NCI-H524 (cell line): ENCODE results near the gene APBB1.

Experiments used
- DNase-seq, 2 experiments: peaks; one replicate each; lab custom pipeline; 2025; lab: John Stamatoyannopoulos, UW

The APBB1 gene

DNA sequence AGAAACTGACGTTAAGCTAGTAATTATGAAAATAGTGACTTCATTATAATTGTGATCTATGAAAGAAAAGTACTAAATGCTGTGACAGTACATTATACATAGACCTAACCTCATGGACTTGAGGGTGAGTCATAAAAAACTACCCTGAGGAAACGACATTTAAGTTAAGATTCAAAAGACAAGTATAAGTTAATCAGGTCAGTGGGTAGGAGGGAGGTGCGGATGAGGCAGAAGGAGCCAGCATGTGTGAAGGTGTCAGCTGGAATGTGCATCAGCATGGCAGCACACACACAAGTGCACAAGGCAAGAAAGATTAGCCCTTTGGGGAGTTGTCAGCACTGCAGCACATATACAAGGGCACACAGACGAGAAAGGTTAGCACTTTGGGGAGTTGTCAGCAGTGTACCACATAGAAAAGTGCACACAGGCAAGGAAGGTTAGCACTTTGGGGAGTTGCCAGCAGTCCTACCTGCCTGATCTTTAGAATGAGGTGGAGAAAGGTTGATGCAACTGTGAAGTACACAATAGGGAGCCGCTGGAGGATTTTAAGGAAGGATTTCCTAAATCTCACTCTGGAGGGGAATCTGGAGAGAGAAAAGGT, 67.0 kb downstream of the APBB1 start:
- DNase-seq: no peak

DNA sequence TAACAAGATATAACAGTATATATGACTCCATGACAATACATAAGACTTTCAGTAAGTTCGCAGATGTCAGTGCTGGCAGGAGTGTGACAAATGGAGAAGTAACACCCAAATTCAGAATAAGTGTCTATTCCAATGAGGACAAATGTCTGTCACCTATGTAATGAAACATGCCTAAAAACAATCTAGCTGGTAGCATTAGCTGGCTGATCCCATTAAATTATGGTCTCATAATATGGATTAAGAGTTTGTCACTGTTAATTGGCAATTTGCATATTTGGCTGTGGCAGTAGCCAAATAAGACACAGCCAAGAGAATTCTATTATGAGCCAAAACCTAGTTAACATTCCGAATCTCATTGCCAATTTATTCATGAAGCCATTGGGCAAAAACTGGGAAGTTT, 68.4 kb downstream of the APBB1 start:
- DNase-seq: no peak

DNA sequence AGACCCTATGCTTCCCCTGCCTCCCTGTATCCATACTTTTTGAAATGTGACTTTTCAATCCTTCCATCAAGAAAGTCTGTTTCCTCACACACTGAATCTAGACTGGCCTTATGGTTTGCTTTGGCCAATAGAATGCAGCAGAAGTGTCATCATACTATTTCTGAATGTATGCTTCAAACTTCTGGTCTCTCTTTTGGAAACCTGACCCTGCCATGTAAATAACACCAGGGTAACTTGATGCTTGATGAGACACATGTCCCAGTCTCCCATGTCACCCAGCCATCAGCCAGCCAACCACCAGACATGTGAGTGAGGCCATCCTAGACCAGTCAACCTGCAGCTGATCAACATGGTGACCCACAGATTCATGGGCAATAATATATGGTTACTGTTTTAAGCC, 68.9 kb downstream of the APBB1 start:
- no peak for DNase-seq

DNA sequence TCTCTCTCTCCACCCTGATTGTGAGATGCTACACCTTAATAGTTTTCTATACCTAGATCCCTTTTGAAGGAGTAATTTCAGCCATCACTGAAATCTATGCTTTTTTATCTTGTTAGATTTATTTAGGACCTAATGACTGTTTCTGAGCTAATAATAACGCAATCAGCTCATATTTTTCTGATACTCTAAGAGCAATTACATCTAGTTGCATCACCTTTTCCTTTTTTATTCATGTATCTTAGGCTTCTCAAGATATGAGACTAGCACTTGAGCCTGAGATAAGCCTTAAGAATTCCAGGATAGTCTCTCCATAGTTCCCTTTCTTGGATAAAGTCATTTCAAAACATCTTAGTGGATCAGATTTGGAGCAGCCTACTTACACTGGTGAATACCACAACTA, 73.5 kb downstream of the APBB1 start:
- no peak for DNase-seq
